ENCODE results near the gene CACNA2D3.

The CACNA2D3 gene

DNA sequence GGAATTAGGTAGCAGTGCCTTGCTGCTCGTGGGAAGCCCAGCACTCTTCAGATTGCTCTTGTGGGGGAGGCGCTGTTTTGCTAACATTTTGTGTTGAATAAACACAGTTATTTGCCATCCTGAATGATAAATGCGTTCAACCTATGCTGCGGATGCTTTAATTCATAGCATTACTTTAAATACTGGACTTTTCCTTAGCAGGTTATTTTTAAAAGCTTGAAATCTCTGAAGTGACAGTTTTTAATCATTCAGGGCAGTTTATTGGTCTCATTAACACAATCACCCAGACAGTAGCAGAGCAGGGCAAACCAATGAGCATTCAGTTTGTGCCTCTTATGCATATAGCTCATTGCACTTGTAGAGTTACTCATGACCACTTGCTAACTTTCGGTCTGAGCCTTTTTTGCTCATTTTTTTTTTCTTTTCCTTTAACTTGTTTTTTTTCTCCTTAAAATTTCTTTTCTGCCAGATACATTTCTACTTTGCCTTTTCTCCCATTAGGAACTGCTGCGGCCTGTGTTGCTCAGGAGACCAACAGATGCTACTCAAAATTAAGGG is 5.2 kb downstream of the CACNA2D3 start:
- no peak for DNase-seq

DNA sequence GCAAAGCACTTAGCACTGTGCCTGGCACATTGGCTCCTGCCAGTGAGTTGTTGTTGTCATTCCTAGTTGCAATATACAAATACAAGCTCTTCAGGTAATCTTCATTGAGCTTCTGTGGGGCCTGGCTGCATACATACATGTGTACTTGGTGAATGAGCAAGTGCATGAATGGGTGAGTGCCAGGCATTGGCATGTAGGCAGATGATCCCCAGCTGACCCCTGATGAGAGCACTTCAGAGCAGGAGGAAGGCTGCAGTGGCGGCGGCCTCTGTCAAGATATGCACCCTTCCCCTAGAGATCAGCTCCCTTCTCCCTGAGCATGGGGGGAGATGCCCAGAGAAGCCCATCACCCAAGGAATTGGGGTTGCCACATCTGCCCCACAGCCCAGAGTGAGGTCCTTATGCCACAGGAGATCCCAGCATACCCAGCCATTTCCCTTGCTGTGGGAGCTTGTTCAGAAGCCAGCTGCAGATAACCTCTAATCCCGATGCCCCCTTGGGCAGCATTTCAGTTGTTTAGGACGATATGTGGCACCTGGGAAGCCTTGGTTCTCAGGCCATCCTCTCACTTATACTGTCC is 8.8 kb downstream of the CACNA2D3 start:
- DNase-seq: no peak

DNA sequence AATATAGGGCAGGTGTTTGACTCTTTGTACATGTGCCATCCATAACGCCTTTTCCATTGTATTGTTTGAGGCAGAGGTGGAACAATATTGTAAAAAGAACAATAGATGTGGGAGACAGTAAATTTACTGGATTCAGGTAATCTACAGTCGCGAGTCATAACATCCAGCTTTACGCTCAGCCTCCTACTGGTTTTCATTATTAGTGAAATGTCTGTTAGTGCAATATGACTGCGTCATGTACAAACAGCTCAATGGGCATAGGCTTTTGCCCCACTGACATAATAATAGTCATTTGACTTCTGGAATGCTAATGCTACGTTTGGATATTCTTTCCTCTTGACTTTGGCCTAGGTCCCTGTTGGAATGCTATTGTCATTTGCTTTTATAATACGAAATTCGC is 9.5 kb downstream of the CACNA2D3 start:
- DNase-seq: no peak

DNA sequence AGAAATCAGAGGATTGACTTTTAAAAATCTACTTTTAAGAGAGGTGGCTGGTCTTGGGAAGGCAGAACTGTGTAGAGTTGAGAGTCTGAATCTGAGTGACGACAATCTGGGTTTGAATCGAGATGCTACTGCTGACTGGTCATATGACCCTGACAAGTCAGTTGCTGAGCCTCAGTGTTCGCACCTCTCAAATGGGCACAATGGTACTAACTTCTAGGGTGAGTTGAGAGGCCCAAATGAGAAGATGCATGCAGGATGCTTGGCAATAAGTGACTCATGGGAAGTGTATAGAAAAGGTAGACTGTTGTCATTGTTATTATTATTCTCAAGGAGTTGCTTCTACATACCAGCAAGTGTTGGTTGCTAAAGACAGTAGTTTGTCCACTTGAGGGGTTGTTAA is 10.3 kb downstream of the CACNA2D3 start:
- no peak for DNase-seq

DNA sequence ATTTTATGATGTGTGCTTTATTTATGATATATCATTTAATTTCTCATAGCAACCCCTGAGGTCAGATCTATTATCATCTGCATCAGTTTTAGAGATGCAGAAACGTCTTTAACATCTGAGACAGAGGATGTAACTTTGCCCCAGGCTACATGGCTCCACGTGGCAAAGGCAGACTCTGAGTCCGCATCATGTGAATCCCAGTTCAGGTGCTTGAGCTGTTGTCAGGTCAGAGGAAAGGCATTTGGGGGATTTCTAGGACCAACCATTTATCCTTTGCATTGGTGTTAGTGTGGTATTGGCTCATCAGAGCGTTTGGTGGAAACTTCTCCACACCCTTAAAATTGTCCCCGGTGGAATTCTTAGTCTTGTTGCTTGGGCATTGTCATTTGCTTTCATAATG is 10.8 kb downstream of the CACNA2D3 start:
- DNase-seq: no peak

DNA sequence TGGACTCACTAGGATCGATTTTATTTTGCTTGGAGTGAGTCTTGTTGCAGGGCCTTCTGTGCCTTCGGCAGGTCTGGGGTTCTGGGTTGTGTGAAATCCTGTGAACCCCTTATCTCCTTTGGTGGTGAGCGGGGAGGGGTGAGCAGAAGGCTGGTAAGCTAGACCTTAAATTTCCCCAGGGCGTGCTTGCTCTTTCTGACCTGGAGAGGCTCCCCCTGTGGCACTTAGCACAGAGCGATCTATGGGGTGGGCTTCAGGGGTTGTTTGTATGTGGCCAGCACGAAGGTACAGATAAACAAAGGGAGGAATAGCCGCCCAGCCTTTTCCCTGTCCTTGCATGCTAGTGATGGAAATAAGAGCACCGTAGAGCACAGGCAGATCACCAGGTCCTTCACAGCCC is 11.8 kb downstream of the CACNA2D3 start:
- no peak for DNase-seq

DNA sequence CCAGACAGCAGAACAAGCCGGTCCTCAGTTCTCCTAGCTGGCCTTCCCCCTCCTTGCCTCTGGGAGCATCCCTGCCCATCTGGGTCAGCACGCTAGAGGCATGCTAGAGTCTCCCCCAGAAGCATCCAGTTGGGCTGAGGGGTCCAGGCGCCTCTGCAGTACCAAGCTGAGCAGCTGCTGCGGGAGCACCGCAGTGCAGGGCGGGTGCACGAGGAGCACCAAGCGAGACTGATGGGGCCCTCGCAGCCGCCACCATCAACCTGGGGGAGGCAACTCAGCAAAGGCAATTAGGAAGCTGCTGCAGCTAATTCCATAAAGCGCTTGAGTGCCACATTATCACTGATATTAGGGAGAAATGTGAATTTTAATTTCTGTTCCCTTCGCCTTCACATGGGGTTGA is 12.4 kb downstream of the CACNA2D3 start:
- no peak for DNase-seq

DNA sequence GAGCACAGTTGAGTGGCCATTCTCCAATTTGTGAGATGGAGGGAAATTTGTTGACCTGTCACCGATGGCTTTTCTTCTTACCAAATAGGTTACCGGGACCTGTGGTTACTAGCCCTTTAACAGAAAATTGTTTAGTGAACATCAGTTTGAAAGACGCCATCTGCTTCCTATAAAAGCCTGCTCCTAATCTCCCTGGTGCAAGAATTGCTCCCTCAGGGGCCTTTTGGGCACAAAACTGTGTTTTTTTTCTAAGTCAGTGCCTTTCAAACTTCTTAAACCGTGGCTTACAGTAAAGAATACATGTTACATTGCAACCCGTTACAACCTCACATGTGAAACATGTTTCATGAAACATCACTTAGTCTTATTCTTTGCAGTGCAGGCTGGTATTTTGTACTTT is 15.0 kb downstream of the CACNA2D3 start:
- DNase-seq: no peak

DNA sequence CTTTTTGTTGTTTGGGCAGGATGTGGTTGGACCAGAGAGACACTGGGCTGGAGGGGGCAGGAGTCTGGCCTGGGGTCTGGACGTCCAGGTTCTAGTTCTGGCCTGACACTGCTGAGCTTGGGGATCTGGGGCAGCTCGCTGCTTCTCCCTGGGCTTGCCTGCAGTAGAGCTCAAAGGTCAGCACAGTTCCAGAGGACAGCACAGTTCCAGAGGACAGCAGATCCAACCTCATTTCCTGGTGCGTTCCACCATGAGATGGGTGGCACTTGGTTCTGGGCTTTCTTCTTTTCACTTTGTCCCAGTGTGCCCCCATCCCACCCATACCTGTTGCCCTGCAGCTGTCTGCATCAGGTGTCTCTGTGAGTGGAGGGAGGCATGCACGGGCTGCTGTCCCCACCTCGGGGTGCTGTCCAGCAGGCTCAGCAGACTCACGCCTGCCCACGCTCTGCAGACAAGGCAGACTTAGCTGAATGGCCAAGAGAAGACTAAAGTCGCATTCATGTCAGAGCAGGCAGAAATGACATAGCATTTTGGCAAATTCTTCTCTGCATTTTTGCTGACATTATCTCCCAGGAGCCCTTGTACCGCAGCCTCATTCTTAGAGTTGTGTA is 16.7 kb downstream of the CACNA2D3 start:
- DNase-seq: no peak

DNA sequence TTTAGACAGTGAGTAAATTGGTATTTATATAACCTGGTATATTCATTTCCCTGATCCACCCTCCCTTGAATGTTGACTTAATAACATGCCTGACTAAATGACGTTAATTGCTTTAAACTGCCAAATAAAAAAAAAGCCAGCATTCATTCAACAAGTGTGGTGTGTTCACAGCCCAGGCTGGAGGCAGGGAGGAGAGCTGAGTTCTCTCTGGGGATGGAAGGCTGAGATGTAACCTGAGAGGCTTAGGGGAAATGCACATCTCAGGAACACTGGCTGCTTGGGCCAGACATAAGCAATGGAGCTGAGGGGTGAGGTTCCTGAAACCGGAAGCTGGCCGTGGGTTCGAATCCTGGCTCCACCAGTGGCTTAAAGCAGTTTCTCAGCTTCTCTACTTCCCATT is 17.3 kb downstream of the CACNA2D3 start:
- no peak for DNase-seq

DNA sequence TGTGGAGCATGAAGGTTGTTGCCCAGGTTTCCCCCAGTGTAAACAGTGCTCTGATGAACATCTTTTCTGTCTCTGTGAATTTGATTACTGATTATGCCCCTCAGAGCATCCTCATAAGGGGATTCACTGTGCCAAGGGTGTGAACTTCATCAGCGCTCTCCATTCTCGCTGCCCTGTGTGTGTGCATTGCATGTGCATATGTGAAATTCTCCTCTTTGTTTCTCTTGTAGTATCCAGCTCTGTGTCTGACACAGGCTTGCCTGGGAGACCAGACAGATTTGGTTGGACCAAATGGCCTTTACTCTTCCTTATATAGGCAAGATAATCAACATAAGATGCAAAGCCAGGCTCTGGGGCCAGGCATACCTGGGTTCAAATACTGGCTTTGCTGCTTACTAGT is 21.9 kb downstream of the CACNA2D3 start:
- DNase-seq: no peak

DNA sequence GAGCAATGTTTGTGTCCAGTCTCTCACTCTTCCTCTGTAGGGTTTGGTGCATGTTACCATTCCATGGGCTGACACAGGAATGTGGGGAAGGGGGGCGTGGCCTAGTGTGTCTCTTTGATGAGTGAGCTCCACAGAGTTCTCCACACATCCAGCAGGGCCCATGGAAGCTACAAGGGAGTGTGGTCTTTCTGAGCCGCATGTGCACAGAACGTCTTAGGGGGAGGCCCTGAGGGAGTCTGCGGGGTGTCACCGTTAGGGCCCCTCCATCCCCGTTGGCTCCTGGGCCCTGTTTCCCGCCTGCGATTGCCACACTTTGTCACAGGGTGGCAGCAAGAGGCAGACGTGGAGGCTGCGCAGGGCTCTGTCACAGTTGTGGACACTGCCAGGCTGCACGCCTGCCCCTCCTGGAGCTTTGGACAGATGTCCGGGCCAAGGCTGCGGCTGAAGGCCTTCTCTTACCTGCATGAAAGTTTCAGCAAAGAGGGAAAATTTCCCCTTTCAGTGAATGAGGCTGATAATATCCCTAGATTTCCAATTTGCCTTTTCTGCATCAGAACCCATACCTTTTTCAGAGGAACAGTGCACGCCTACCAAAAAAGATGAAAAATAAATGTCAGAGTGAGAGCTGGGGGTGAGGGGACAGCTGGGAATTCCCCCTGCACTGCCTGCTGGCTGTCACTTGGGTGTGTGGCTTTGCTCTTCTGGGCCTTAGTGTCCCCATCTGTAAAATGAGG is 24.3 kb downstream of the CACNA2D3 start:
- no peak for DNase-seq

DNA sequence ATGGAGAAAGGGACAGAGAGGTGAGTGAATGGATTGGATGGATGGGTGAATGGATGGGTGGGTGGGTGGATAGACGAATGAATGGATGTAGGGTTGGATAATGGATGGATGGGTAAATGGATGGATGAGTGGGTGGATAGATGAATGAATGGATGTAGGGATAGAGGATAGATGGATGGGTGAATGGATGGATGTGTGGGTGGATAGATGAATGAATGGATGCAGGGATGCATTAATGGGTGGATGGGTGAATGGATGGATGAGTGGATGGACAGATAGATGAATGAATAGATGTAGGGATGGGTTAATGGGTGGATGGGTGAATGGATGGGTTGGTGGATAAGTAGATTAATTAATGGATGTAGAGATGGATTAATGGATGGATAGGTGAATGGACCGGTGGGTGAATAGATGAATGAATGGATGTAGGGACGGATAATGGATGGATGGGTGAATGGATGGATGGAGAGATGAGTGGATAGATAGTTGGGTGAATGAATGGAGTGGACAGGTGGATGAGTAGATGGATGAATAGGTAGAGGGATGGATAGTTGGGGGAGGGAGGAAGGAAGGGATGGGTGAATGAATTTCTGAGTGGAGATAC is 28.6 kb downstream of the CACNA2D3 start:
- no peak for DNase-seq

DNA sequence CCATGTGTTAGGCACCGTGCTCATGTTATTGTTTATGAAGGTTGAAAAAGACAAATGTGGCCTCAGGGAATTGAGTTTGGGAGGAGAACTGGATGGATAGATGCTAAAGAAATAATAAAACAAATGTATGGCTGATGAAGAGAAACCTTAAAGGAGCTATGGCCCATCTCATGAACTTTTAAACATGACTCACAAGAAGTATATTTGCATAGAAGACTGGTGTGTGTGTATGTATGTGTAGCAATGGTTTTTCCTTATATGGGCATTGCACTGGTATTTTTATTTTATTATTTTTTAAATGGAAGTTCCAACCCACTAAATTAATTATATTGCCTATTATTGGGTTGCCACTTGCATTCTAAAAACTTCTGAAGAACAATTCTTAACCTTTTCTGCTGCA is 31.1 kb downstream of the CACNA2D3 start:
- DNase-seq: no peak

DNA sequence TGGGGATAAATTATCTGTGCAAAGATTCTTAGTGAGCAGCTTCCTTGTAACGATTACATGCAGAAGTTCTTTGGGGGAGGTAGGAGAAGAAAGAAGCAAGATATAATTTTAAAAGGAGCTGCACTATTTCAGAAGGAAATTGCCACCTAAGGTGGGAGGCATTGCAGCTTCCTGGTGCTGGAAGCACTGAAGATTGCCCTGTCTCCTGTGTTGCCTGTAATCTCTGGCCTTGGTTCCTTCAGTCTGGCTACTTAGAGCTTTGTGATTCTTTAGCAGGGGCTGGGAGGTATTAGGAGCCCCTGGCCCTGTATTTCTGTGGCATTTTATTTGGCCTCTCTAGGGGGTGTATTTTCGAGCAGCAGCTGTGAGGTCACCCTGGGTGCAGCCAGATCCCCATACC is 35.5 kb downstream of the CACNA2D3 start:
- DNase-seq: no peak

DNA sequence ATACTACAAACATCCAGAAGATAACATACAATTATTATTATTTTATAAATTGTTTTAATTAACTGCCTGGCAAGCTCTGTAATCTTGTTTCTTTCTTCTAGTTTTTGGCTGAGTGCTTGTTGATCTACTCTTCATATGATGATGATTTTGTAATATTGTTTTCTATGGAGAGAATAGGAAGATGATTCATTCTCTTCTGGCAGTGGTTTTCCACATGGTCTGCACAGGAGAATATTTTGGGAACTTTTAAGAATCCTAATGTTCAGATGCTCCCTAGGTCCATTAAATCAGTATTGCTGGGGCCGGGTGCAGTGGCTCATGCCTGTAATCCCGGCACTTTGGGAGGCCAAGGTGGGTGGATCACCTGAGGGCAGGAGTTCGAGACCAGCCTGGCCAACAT is 37.6 kb downstream of the CACNA2D3 start:
- DNase-seq: no peak

DNA sequence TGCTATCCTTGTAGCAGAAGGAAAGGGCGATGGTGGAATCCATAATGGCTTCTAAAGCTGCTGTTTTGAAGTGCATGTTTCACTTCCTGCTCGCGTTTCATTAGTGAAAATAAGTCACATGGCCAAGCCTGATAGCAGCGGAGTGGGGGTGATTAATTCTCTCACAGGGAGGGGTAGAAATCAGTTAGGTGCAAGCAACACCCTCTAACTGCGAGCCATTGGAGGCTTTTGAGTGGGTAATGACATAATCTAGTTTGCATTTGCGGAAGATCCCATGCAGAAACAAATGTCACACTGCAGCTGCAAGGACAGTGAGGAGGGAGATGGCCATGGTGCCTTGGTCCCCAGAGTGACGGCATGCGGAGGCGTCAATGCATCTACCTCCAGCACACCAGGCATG is 41.1 kb downstream of the CACNA2D3 start:
- DNase-seq: no peak

DNA sequence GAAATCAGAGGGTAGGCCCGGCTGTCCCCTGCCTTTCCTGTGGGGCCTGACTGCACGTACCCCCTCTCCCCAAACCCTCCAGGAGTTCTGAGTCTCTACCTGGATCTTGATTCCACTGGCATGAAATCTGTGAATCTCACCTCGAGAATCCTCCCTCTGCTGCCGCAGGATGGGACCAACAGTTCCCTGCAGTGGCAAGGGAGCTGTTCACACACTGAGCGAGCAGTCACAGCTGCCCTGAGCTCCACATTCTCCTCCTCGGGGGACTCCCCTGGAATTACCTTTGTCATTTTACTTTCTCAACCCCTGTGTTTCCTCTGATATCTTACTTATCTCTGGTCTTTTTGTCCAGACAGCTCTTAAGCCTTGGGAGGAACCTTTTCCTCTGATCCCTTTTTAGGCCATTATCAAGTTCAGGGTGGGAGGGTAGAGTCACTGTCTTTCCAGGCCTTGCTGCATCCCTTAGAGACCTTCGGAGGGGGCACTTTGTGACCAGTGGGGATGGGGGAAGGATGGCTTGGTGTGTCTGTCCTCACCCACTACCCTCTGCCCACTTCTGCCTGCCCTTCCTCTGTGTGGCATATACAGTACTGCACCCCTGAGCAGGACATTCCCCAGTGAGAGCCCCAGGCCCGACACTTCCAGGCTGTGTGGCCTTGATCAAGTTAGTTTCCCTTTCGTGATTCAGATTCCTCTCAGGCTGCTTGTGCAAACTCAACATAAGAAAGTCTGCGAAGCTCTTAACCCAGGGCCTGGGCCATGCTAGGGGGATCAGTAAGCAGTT is 42.0 kb downstream of the CACNA2D3 start:
- DNase-seq: no peak

DNA sequence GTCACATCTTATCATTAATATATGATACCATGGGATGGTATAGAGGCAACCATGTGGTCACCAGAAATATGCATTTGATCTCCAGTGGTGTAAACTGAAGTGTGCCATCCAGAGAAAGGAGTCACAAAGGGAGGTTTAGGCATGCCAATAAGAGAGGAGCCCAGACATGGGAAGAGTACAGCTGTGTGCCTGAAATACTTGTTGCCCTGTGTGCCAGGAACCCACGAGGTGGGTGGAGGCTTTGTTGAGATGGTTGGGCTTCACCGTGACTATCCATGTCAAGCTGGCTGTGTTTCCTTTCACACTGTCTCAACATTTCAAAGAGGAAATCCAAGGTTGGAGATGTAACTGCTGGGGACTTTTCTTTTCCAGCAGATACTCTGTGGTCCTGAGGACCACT is 43.5 kb downstream of the CACNA2D3 start:
- no peak for DNase-seq

DNA sequence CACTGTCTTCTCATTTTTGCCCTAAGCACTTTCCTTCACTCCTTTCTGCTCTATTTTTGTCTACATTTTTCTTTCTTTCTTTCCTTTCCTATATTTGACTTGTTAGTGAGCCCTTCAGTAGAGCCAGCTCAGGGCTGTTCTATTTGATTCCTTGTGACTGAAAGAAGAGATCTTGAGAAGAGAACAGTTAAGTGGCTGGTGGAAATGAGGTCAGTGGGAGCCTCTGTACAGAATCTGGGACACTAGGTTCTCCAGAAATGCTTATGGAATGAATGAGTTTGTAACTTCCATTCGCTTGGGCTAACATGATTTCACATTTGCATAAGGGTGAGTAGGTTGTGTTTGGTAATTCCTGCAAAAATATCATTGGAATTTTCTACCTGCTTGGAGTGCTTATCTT is 45.6 kb downstream of the CACNA2D3 start:
- DNase-seq: no peak

DNA sequence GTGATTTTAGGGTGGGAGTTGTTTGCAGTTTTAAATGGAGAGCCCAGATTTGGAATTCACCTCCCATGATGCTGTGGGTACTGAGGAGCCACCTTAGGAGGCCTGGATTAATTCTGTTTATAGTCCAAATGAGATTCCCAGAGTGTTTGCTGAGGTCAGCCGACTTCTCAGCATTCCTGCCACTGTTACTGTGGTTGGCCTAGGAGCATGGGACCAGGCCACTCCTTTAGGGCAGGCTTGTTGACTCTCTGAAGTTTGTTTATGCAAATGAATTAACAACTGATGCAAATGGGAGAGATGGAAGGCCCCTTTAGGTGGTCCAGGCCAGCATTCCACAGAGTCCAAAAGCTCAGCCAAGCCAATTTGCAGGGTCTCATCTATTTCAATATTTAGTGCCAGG is 46.1 kb downstream of the CACNA2D3 start:
- DNase-seq: no peak

DNA sequence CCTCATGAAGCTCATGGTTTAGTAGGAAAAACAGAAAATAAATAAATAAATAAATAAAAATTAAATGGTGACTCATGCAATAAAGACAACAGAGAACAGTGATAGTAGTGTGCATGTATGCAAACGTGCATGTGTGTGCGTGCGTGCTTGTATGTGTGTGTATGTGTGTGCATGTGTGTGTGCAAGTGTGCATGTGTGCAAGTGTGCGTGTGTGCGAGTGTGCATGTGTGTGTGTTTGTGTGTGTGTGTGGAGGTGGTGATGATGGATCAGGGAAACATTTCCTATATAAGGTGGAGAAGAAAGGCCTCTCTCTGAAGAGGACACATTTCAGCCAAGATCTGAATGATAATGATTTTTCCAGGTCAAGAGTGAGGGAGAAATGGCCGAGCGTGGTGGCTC is 47.2 kb downstream of the CACNA2D3 start:
- DNase-seq: no peak

DNA sequence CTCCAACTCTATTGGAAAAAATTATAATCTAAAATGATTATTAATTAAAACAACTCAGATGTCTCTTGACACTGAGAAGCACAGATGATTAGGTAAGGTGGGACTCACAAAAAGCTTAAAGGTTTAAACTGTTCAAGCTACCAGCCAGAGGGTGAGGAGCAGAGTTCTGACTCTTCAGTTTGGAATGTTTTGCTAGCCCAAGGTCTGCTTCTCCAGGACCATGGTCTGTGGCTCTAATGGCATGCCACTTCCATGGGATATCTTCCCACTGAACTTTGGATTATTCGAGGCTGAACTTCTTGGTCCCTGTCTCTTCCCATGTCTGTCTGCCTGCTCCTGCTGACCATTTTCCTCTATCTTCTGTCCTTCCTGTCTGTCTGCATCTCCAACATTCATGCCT is 49.2 kb downstream of the CACNA2D3 start:
- DNase-seq: no peak
